Central memory CD8-positive, alpha-beta T cell (primary cell): Measurements from ENCODE around the gene EFTUD2.

Experiments used
- ATAC-seq: fragments of 150-1000 bp; cut with Tn5 transposase; replicated peaks from 2 replicates; pipeline ENCODE4 v1.10.0; 2022; ENCODE audit warnings: mild to moderate bottlenecking, moderate FRiP score, moderate number of reproducible peaks; ENCODE audit not compliant: poor library complexity, severe bottlenecking; ENCODE audit errors: extremely low read depth
- DNase-seq, 2 donors: peaks; one replicate each; pipeline ENCODE4 v3.0.0; 2021; ENCODE audit warnings: low spot score in 2 of 2
- H3K27ac Mint-ChIP-seq: one replicate; pipeline ENCODE4 v1.8.0; 2022; ENCODE audit warnings: low read depth, mild to moderate bottlenecking, moderate library complexity, mixed read lengths
- H3K27me3 Mint-ChIP-seq: one replicate; pipeline ENCODE4 v1.8.0; 2022; ENCODE audit warnings: mixed read lengths
- H3K36me3 Mint-ChIP-seq: one replicate; pipeline ENCODE4 v1.8.0; 2022; ENCODE audit warnings: mild to moderate bottlenecking, moderate library complexity, mixed read lengths; ENCODE audit not compliant: insufficient read depth
- H3K4me1 Mint-ChIP-seq: one replicate; pipeline ENCODE4 v1.8.0; 2022; ENCODE audit warnings: mixed read lengths
- H3K4me3 Mint-ChIP-seq: one replicate; pipeline ENCODE4 v1.8.0; 2022; ENCODE audit warnings: mild to moderate bottlenecking, moderate library complexity, mixed read lengths
- H3K9me3 Mint-ChIP-seq: one replicate; pipeline ENCODE4 v1.8.0; 2022; ENCODE audit warnings: mixed read lengths

EFTUD2 gene

DNA sequence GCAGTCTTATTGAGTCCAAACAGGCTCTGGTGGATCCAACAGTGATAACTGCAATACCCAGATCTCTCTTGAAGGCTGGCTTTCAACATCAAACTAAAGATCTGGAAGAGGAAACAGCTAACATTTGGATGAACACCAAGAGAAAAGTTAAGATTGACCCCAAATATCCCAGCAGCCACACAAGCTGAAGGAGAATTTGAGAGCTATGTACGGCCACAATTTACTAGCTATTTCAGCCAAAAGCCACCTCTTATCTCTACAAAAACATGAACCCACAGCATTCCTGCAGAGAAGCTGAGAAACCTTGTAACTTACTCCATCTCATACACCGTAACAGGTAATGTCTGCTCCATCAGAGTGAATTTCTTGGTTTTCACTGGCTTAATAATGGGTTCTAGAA, 14.3 kb downstream of the EFTUD2 start:
- H3K36me3 Mint-ChIP-seq, result peaks cover 60% of the 10 kb centered on the region

DNA sequence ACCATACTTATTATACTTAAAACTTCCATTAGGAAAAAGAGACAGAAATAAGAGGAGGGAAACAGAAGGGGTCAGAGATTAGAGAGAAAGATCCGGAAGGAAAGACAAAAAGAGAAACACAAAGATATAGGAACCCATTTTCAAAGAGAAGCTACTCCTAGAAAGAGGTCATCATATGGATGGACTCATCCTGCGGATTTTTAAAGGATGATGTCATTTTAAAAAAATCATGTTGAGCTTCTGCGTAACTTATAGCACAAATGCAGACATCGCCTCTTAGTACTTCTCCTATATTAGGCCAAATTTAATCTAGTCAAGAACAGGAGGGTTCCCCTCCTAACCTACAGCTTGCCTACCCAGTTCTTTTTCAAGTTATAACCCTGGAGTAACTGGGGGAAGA, 18.1 kb downstream of the EFTUD2 start:
- Mint-ChIP-seq H3K4me1 (peaks cover 4% of the 10 kb centered on the region), H3K4me3 (no peak overlapping the region), H3K27ac (no peak overlapping the region), H3K36me3 (peaks cover 79% of the 10 kb centered on the region), H3K9me3 (no peaks in the 10 kb centered on the region), H3K27me3 (no peaks in the 10 kb centered on the region)
- ATAC-seq (no peak), DNase-seq (no peak)

More for the DNA sequence above, 14.3 kb downstream of the EFTUD2 start:
- Mint-ChIP-seq H3K4me1 (peaks cover 4% of the 10 kb centered on the region), H3K27me3 (no peaks in the 10 kb centered on the region), H3K4me3 (no peak overlapping the region), H3K9me3 (no peaks in the 10 kb centered on the region), H3K27ac (no peak overlapping the region)
- DNase-seq, result no peak
- ATAC-seq, result no peak

DNA sequence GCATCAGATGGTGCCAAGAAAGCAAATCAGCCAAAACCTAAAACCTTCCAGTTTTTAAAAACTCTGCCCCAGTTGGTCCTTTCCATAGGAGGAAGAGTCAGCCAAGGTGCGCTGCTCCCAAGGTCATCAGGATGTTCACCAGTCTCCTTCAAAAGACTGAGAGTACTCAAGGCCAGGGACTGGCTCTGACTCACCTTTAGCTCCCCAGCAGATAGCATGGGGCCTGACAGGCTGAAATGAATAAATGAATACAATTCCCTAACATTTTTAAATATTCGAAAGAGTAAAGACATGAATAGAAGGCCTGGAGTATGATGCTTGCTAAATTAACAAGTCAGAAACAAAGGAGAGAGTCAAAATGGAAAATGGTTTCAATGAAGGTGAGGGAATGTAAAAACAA, 19.2 kb downstream of the EFTUD2 start:
- no peak overlapping the region for H3K4me3 Mint-ChIP-seq
- H3K27me3 Mint-ChIP-seq, result no peaks in the 10 kb centered on the region
- H3K4me1 Mint-ChIP-seq, result peaks cover 4% of the 10 kb centered on the region
- H3K27ac Mint-ChIP-seq, result no peak overlapping the region
- ATAC-seq (no peak), DNase-seq (no peak)
- H3K9me3 Mint-ChIP-seq, result no peaks in the 10 kb centered on the region
- H3K36me3 Mint-ChIP-seq, result peaks cover 75% of the 10 kb centered on the region

DNA sequence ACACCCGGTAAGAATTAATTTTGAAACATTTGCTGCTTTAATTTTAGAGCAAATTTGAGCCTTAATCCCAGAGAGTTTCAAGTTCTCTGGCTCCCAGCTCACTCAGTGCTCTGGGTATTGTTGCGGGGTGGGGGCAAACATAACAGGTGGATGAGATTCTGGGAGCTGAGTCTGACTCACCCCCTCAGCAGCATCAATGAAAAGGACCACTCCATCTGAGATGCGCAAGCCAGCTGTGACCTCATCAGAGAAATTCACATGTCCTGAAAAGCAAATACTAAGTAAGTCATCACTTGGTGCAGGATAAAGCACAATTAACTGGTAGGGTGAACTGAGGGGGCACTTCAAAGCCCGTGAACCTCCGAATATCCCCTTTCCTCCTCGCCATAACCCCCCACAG, 19.9 kb downstream of the EFTUD2 start:
- no peak overlapping the region for H3K27ac Mint-ChIP-seq
- H3K4me3 Mint-ChIP-seq, result no peak overlapping the region
- no peaks in the 10 kb centered on the region for H3K27me3 Mint-ChIP-seq
- H3K36me3 Mint-ChIP-seq, result peaks cover 69% of the 10 kb centered on the region
- H3K9me3 Mint-ChIP-seq, result no peaks in the 10 kb centered on the region
- DNase-seq (no peak), ATAC-seq (no peak)
- peaks cover 4% of the 10 kb centered on the region for H3K4me1 Mint-ChIP-seq

DNA sequence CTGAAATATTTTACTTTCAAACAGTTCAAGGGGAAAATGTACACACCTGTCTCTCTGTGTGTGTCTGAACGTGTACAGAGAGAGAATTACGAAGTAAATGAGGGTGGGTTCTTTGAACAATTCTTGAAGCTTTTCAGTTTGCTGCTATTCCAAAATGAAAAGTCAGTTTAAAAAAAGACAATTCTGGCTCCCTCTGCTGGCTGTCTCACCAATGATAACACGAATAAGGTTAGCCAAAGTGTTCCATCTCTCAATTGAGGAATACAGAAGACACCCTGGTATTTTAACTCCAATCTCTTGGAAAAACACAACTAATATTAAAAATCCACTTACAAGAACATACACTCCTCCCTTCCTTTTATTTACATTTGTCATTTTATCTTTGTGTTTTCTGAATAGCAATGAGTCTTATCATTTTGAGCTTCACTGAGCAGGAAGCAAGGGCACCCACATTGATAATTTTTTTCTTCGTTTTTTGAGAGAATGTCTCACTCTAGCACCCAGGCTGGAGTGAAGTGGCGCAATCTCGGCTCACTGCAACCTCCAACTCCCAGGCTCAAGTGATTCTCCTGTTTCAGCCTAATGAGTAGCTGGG, 20.5 kb downstream of the EFTUD2 start:
- no peaks in the 10 kb centered on the region for H3K27me3 Mint-ChIP-seq
- no peak for DNase-seq
- ATAC-seq, result no peak
- H3K4me1 Mint-ChIP-seq, result peaks cover 4% of the 10 kb centered on the region
- peaks cover 72% of the 10 kb centered on the region for H3K36me3 Mint-ChIP-seq
- H3K27ac Mint-ChIP-seq, result no peak overlapping the region
- H3K9me3 Mint-ChIP-seq, result no peaks in the 10 kb centered on the region
- H3K4me3 Mint-ChIP-seq, result no peak overlapping the region

DNA sequence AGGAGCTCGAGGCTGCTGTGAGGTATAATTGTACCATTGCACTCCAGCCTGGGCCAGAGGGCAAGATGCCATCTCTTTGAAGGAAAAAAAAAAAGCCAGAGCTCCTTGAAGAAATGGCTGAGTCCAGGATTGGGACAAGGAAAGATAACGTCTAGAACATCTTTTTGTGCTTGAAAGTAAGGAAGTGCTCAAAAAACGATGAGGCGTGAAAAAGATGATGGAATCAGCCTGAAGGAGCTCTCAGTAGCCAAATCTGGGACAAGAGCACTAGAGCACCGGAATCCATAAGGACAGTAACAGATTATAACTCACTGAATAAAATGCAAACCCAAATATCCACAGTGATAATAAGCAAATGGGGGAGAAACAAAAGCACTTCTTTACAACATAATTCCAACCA, 22.1 kb downstream of the EFTUD2 start:
- no peaks in the 10 kb centered on the region for H3K4me1 Mint-ChIP-seq
- no peaks in the 10 kb centered on the region for H3K9me3 Mint-ChIP-seq
- ATAC-seq (no peak), DNase-seq (no peak)
- H3K27ac Mint-ChIP-seq, result no peak overlapping the region
- no peak overlapping the region for H3K4me3 Mint-ChIP-seq
- H3K27me3 Mint-ChIP-seq, result no peaks in the 10 kb centered on the region
- peaks cover 64% of the 10 kb centered on the region for H3K36me3 Mint-ChIP-seq

DNA sequence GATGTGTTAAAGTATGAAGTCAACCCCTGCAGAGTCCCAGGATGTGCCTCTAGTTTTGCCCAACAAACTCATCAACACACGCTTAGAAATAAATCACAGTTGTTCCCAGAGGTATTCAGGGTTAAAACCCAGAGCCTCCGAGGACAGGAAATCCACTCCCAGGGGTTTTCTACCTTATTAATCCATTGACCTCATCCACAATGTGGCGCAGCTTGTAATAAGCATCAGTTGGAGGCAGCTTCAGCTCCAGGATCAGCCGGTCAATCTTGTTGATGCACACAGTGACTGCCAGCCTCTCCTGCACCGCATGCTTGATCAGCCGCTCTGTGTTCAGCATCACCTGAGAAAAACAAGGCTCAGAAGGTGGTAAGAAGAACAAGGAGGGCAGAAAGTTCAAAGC, 23.5 kb downstream of the EFTUD2 start:
- Mint-ChIP-seq H3K9me3 (no peaks in the 10 kb centered on the region), H3K4me1 (no peaks in the 10 kb centered on the region), H3K27ac (no peak overlapping the region), H3K27me3 (no peaks in the 10 kb centered on the region), H3K4me3 (no peak overlapping the region), H3K36me3 (peaks cover 64% of the 10 kb centered on the region)
- ATAC-seq (no peak), DNase-seq (no peak)

DNA sequence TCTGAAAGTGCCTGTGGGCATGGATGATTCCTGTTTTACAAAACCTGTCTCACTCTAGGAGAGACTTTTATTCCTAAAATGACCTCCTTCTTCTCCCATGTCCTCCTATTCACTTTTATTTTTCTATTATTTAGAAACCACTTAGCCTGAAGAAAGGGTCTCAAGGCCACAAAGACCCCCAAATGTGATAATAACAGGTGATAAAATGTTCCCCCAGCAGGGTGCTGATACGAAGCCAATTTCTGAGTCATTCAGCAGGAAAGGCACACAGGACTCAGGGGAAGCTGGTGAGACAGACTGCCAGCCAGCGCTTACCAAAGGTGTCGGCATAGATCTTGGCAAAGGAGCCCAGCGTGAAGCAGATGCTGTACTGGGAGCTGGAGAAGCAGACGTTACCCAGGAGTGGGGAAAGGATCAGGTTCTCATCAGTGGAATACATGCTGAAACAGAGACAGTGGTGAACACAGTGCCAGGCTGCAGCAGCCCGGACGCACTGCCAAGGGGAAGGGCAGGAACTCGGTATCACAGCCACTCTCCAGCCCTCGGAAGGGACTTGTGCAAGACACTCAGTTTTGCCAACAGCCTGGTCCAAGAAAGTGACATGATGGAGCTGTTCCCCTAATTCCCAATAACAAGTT, 27.0 kb downstream of the EFTUD2 start:
- Mint-ChIP-seq H3K9me3 (no peaks in the 10 kb centered on the region), H3K4me3 (no peak overlapping the region), H3K27ac (no peak overlapping the region), H3K27me3 (no peaks in the 10 kb centered on the region), H3K36me3 (peaks cover 64% of the 10 kb centered on the region), H3K4me1 (no peaks in the 10 kb centered on the region)
- ATAC-seq (no peak), DNase-seq (no peak)

DNA sequence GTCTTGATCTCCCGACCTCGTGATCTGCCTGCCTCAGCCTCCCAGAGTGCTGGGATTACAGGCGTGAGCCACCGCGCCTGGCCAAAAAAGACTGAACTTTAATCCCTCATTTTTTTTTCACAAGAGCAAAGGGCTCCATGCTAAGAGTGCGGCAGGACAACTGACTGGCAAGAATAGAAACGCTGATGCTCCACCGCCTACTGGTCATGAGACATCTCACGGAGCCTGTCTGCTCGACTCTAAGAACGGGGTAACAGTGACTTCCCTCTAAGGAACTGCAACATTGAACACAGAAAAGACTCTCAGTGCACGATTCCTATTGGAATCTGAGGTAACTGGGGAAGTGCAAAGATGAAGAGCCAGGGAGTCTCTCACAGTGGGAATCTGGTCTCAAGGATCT, 27.7 kb downstream of the EFTUD2 start:
- Mint-ChIP-seq H3K36me3 (peaks cover 64% of the 10 kb centered on the region), H3K27me3 (no peaks in the 10 kb centered on the region), H3K4me3 (no peak overlapping the region), H3K27ac (no peak overlapping the region), H3K9me3 (no peaks in the 10 kb centered on the region), H3K4me1 (no peaks in the 10 kb centered on the region)
- DNase-seq (no peak), ATAC-seq (no peak)

DNA sequence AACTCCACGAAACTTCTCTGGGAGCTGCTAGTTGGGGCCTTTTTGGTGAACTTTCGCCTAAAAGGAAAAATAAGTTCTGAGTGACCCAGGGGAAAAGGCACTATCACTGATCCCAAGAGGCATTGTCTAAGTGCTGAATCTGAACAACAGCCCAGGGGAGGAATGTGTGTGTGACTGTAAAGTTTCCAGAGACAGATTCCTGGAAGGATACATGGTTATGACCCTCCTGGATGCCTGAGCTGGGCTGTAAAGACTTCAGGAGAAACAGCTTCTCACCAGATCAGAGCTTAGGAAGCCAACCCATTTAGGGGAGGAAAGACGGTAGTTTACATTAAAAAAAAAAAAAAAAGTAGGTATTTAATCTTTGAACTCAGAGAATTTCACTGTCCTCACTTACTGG, 31.4 kb downstream of the EFTUD2 start:
- no peak for ATAC-seq
- H3K9me3 Mint-ChIP-seq, result no peaks in the 10 kb centered on the region

DNA sequence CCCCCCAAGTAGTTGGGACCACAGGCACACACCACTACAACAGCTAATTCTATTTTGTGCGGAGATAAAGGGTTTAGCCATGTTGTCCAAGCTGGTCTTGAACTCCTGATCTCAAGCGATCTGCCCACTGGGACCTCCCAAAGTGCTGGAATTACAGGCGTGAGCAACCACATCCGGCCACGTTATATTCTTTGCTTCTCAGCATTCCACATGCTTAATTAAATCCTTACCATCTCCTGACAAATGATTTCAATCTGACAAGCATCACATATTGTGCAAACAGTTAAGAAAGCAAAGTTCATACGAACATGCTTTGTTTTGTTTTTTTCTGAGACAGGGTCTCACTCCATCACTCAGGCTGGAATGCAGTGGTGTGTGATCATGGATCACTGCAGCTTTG, 33.3 kb downstream of the EFTUD2 start:
- ATAC-seq (no peak), DNase-seq (no peak)
- Mint-ChIP-seq H3K4me1 (no peaks in the 10 kb centered on the region), H3K4me3 (no peak overlapping the region), H3K27me3 (no peaks in the 10 kb centered on the region), H3K9me3 (no peaks in the 10 kb centered on the region), H3K36me3 (peaks cover 61% of the 10 kb centered on the region), H3K27ac (no peak overlapping the region)

More for the DNA sequence above, 31.4 kb downstream of the EFTUD2 start:
- Mint-ChIP-seq H3K4me1 (no peaks in the 10 kb centered on the region), H3K4me3 (no peak overlapping the region), H3K27ac (no peak overlapping the region), H3K36me3 (peaks cover 59% of the 10 kb centered on the region), H3K27me3 (no peaks in the 10 kb centered on the region)
- DNase-seq, result no peak

DNA sequence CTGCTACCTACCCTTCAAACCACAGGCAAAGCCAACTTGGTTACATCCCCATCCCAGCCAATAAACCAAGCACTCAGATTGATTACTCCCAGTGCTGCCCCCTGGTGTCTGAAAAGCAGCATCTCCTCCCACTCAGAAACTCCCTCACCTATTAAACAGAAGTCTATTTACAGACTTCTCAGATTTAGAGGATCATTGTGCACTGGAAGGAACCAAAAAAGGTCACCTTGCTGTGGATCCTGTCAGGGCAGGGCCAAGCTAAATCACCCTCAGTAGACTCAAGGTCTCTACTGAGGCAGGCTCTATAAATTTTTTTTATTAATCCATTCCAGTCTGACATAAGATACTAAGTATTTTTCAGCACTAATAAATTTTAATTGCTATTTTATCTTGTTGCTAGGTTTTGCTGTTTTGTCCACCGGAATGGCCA, 34.0 kb downstream of the EFTUD2 start:
- Mint-ChIP-seq H3K36me3 (peaks cover 62% of the 10 kb centered on the region), H3K4me1 (no peaks in the 10 kb centered on the region), H3K9me3 (no peaks in the 10 kb centered on the region), H3K27ac (no peak overlapping the region), H3K27me3 (no peaks in the 10 kb centered on the region), H3K4me3 (no peak overlapping the region)
- ATAC-seq (no peak), DNase-seq (peak; percentile 41 to 56)

DNA sequence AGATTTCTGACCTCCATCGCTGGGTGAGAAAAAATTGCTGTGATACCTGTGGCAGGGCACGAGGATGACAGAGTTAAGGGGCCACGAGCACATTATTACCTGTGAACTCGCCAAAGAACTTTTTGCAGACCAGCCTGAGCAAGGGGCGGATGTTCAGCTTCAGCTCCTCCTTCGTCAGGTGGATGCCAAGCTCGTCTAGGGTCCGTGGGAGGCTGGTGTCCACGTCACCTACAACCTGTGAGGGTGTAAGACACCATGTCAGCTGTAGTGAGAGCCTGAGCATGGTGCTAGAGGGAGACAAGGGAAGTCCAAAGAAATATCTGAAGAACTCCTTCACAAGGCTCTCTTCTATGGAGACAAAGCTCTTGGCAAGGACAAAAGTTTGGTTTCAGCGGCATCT, 34.4 kb downstream of the EFTUD2 start:
- ATAC-seq (no peak), DNase-seq (no peak)
- Mint-ChIP-seq H3K27me3 (no peaks in the 10 kb centered on the region), H3K27ac (no peak overlapping the region), H3K4me3 (no peak overlapping the region), H3K4me1 (no peaks in the 10 kb centered on the region), H3K9me3 (no peaks in the 10 kb centered on the region), H3K36me3 (peaks cover 66% of the 10 kb centered on the region)
